Keratinocyte (primary cell): ENCODE results near the gene HDLBP.

Experiments
- EZH2 ChIP-seq: IDR thresholded peaks from one replicate; pipeline ENCODE4 v1.6.1; 2012; ENCODE audit warnings: inconsistent platforms, mild to moderate bottlenecking, low read length, moderate library complexity
- TF ChIP-seq, protein P1 (sequence below), 3 experiments: IDR thresholded peaks in 1 of 3; conservative IDR thresholded peaks in 1 of 3; optimal IDR thresholded peaks in 1 of 3; 2 replicates in 2 of 3; 3 replicates in 1 of 3; pipeline versions ENCODE3 to v1.5.1; 2011; ENCODE audit warnings: low read length in 3 of 3, mild to moderate bottlenecking in 3 of 3, moderate library complexity in 2 of 3, control low read depth in 1 of 3, inconsistent platforms in 1 of 3; ENCODE audit not compliant: insufficient read depth in 2 of 3; ENCODE audit errors: extremely low read depth in 1 of 3

DNA sequence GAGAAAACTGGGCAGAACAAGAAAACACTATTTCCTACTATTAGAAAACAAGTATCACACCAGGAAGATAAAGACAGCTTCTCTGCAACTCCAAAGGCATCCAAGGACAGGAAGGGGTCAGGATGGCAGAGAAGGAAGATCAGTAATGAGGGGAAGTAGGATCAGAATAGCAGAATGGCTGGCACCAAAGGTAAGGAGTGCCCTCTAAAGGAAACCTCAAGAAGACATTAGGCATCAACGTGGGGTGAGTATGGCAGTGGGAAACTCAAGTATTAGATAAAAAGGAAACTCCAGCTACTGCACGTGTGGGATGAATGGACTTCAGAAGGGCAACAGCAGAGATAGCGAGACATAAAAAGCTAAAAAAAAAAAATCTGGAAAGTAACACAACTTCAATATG lies 25.9 kb downstream of the HDLBP start:
- TF ChIP-seq, protein P1, sequence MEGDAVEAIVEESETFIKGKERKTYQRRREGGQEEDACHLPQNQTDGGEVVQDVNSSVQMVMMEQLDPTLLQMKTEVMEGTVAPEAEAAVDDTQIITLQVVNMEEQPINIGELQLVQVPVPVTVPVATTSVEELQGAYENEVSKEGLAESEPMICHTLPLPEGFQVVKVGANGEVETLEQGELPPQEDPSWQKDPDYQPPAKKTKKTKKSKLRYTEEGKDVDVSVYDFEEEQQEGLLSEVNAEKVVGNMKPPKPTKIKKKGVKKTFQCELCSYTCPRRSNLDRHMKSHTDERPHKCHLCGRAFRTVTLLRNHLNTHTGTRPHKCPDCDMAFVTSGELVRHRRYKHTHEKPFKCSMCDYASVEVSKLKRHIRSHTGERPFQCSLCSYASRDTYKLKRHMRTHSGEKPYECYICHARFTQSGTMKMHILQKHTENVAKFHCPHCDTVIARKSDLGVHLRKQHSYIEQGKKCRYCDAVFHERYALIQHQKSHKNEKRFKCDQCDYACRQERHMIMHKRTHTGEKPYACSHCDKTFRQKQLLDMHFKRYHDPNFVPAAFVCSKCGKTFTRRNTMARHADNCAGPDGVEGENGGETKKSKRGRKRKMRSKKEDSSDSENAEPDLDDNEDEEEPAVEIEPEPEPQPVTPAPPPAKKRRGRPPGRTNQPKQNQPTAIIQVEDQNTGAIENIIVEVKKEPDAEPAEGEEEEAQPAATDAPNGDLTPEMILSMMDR (optimal IDR thresholded peaks at IDR 0.05 in 1 of 3, IDR thresholded peaks at IDR 0.05 in 1 of 3, conservative IDR thresholded peaks at IDR 0.05 in 1 of 3; ENCODE audit: extremely low read depth in 1 of 3, insufficient read depth in 2 of 3, low read length in 3 of 3), result peak in 2 of 3 experiments; percentile 19 to 56
- no peak for TF ChIP-seq EZH2
